ENCODE results near the gene CYSTM1.

The CYSTM1 gene

GRCh38 chr5:140261403-140262171, 86.6 kb downstream of the CYSTM1 start:
- DNase-seq: no peak

DNA sequence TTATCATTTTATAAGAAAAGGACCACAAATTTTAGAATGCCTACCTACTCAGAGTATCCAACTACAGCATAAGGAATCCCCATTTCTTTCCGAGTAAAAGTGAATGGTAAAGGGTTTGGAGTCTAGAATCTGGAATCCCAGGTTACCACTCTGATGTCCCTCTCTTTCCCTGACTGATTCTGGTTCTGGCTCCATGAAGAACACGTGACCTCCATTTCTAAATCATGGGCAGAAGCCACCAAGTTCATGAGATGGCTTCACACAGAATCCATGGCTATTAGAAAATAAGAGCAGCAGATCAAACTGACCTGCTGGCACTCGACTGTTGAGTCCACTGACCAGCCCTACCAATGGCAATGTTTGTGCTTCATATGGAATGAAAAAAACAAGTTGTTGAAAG, 87.2 kb downstream of the CYSTM1 start:
- DNase-seq: no peak

DNA sequence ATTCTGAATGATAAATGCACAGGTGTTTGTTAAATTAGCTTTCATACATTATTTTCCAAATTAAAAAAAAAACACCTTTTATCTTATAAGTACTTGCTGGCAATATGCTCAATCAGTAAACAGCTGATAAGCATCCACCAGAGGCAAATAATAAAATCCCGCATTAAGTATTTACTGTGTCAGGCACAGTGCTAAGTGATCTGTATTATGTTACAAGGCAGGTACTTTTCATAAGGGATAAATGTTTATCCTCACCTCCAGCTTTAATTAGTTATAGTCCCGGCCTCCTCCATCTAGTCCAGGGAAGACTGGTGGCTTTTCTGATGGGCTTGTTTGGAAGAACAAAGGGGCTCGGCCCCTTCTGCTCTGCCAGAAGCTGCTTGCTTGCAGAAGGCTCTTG, 87.9 kb downstream of the CYSTM1 start:
- no peak for DNase-seq

- no peak for DNase-seq
These were observed 90.9 kb downstream of the CYSTM1 start for GRCh38 chr5:140265845-140266244.

DNA sequence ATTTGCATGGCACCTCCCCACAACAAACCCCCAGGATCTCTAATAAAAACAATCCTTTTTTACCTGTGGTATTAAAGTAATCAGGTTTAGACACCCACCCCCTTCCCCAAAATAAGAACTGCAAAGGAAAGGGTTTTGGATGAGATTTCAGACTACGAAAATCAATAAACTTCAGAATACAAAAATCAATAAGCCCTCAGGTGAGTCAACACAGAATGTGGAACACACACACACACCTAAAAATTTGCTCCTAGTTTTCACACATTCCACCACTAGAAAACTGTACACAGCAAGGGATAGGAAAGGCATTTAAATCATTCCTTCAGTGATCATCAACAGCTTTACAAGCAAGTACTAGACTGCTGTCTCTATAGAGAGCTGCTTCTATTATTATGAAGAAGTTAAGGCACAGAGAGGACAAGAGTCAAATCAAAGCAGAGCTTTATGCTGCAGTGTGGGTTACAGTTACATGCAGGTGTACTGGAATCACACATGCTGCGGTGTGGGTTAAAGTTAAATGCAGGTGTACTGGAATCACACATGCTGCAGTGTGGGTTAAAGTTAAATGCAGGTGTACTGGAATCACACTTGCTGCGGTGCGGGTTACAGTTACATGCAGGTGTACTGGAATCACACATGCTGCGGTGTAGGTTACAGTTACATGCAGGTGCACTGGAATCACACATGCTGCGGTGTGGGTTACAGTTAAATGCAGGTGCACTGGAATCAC, 91.6 kb downstream of the CYSTM1 start:
- no peak for DNase-seq

GRCh38 chr5:140267201-140267540, 92.2 kb downstream of the CYSTM1 start:
- no peak for DNase-seq

- DNase-seq: no peak
These were observed 92.6 kb downstream of the CYSTM1 start for GRCh38 chr5:140267559-140268018.

GRCh38 chr5:140270008-140270407, 95.0 kb downstream of the CYSTM1 start:
- no peak for DNase-seq

DNA sequence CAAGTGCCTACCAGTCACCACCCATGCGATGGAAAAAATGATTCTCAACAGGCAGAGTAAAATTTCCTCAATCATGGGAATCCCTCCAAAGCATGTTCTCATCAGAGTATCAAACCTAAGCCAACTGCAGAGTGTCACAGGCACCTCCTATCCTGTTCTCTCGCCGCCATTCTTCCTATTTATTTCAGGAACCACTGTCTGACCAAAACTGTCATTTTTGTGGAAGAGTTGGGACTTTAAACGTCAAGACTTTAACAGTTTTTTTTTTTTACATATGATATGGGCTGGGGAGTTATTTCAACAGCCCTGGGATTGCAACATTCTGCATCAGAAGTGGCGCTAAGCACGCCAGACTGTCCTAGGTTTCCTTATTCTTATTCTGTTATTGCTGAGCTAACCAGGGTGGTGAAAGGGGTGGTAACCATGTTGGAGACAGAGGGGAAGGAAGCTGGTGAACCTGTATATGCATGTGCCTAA, 98.5 kb downstream of the CYSTM1 start:
- DNase-seq: no peak

DNA sequence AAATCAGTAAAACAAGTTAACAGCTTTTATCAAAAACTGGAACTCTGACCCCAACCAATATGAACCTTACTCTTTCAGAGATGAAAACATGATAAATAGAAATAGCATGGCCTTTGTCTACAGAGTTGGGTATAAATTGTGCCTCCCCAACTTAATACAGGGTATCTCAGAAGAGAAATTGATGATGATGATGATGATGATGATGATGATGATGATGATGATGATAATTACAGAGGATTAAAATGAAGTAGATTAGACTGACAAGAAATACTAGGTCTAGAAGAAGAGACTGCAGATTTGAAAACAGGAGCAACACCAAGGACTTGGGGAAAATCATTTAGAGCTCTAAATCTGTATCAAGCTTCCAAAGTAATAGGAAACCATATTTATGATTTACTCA, 100.8 kb downstream of the CYSTM1 start:
- no peak for DNase-seq

DNA sequence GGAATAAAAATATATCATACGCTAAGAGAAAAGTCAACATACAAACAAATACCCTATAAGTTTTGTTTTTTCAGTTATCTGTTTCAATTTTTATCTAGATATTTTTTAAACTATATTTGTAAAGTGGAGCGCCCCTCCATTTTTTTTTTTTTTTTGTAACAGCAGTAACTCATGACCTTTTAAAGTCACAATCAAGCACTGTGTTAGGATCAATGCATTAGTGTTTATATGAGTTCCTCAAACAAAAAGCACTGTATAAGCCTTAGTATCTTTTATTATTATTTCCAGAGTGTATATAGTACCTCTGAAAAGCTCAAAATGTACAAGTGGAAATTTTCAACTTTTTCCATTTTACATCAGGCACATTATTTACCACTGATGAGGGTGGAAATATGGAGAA, 107.3 kb downstream of the CYSTM1 start:
- DNase-seq: no peak

DNA sequence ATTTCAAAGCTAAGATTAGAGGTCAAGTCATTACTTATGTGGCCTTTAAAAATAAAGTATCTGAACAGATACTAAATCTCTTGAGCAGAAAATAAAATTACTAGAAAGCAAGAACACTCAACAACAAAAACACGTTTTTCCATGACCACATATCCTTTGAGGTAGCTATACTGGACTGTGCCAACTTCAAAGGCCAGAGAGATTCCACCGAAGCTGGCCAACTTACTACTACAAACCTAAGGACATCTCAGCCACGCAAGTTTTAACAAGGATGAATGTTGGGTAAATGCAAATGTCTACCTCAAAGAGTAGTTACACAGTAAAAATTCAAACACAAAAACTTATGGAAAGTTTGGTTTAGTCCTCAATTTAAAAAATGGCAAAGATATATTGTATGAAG, 109.0 kb downstream of the CYSTM1 start:
- no peak for DNase-seq

GRCh38 chr5:140286424-140286823, 111.4 kb downstream of the CYSTM1 start:
- DNase-seq: no peak

GRCh38 chr5:140287801-140288521, 113.0 kb downstream of the CYSTM1 start:
- DNase-seq: no peak

DNA sequence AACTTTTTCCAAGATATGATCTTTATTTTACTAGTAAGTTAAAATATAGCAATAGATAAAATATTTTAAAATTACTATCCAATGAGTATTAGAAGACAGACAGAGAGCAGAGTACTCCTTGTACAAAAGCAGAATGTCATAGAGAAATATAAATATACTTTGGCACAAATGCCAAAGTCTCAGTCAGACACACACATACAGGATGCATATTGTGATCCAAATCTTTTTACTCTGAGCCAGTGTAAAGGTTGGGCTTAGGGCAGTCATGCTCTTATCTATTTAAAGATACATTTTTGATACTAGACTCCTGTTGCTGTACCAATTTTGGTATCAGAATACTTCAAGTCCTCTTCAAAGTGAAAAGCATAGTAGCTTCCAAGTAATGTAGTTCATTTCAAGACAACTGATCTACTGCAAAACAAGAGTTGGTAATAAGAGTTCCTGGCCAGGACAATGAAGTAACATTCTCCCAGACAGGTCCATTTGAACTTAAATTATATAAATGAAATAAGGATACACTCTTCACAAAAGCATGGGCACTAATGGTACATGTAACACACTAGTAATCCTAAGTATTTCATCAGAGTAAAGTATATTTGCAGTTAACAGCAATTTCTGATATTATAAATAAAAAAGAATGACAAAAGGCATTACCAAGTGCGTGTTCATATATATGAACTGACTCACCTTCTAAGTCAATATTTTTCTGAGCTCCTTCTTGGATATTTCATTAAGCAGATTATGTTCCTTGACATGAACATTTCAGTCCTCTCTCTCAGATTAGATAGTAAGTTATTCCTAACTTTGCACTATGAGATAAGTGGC, 117.4 kb downstream of the CYSTM1 start:
- no peak for DNase-seq
